GM18499 (cell line): ENCODE data around the gene RAB7B.

ENCODE experiments used
- ATAC-seq: cut with Tn5 transposase; IDR thresholded peaks from one replicate; pipeline ENCODE4 v1.9.1; 2021; ENCODE audit warnings: moderate number of reproducible peaks; ENCODE audit not compliant: insufficient read depth, unreplicated experiment

Gene RAB7B

GRCh38 chr1:205976708-205977401, 26.3 kb downstream of the RAB7B start:
- ATAC-seq = no peak

DNA sequence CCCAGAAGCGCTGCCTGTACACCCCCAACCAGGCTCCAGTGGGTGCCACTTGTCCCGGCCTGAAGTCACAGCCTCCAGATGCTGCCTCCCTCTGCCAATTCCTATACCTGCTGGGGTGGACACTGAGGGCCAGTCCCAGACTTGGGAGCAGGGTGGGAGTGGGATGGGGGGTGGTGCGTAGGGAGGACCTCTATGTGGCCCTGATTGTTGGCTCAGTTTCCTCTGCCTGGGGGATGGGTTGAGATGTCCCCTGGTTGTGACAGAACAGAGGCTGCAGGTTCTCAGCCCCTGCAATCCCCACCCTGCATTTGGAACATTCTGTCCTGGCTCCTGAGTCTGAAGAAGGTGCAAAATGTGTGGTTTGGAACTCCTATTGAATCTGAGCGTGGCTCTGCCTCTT, 27.2 kb downstream of the RAB7B start:
- ATAC-seq = no peak

DNA sequence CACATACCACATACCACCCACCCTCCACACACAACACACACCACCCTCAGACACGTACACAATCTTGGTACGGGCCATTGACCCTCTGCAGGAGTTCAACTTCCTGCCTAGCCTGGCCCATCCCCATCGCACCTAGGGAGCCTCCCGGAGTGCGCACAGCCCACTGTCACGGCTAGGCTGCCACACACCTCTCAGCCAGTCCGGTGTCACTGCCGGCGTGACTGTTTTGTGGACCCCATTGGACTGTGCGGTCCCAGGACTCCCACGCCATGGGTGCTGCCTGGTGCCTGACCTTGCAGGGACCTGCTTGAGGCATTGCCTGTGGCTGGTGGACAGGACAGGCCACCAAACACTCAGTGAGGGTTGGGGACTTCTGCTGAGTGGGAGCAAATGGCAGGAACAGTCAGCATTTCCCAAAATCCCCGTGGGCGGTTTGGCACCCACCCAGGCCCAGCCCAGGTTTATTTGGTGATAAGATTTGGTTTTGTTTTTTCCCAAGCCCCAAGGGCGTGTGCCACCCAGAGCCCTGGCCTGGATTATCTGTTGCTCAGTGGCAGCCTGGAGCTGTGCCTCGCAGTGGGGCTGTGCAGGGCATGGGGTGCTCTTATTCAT, 27.7 kb downstream of the RAB7B start:
- ATAC-seq = no peak

DNA sequence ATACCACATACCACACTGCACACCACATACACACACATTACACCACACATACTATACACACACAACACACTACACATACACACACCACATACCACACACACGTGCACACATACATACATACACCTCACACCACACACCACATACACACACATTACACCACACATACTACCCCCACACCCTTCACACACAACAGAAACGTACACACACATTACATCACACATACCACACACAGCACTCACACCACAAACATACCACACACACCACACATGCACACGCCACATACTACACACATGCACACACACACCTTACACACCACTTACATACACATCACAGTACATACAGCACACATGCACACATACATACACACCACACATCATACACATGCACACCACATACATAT, 28.5 kb downstream of the RAB7B start:
- no peak for ATAC-seq

DNA sequence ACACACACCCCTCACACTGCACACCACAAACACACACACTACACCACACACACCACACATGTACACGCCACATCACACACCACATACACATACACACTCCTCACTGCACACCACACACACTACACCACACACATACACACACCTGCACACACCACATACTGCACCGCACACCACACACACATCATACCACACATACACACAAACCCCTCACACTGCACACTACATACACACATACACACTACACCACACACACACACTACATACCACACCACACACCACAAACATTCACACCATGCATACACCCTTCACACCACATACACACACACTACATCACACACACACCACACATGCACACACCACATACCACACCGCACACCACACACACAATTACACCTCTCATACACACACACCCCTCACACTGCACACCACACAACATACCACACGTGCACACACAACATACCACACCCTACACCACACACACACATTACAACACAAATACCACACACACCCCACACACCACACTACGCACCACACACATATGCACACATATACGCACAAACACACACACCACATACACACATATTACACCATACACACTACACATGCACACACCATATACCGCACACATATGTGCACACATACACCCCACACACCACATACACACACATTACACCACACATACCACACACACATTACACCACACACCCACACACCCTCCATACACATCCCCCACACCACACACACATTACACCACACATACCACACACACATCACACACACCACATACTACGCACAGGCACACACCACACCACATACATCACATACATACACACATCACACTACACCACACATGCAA, 29.6 kb downstream of the RAB7B start:
- ATAC-seq = no peak

- ATAC-seq = no peak
These were observed 30.6 kb downstream of the RAB7B start for GRCh38 chr1:205972491-205973168.

GRCh38 chr1:205972081-205972480, 31.1 kb downstream of the RAB7B start:
- ATAC-seq = no peak

- ATAC-seq = no peak
These were observed 32.1 kb downstream of the RAB7B start for GRCh38 chr1:205971082-205971481.

DNA sequence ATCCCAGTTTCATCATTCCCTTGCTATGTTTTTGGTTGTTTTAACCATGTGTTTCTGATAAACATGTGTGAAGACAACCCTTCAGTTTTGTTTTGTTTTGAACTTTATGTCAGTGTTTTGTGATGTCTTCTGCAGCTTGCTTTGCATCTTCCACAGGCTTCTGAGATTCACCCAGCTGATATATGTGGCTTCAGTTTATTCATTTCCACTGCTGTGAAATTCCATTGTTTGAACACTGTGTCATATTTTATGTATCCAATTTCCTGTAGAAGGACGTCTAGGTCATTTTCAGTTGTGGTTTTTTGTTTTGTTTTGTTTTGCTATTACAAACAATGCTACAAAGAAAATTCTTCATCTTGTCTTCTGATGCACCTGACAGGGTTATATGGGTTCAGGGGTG, 32.7 kb downstream of the RAB7B start:
- ATAC-seq = no peak

GRCh38 chr1:205969229-205969628, 34.0 kb downstream of the RAB7B start:
- no peak for ATAC-seq

DNA sequence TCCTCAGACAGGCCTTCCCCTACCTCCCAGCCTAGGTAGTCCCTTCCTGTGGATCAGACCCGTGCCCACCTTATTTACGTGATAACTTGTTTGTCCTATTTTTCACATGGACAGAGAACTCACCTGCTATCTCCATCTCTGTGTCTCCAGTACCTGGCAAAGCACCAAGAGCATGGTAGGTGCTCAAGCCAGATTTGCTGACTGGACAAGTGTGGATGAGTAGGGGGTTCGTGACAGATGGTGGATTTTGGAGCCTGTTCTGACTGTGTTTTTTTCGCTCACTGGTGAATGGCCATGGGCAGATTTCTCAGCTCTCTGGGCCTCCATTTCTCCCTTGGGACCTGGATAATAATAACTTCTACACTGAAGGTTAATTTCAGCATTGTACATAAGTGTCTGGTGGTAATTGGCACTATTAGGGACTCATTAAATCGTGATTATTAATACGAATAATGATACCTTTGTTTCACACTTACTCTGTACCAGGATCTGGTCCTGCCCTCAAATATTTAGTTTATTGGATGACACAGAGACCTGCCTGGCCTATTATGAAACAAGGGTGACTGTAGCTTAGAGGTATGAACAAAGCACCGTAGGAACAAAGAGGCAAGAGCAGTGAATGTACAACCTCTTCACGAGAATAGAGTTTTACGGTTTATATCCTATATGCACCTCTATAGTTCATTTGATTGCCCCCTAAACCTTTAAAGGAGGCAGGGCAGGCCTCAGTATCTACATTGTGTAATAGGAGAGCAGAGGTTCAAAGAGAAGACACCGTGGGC, 35.5 kb downstream of the RAB7B start:
- ATAC-seq = no peak

DNA sequence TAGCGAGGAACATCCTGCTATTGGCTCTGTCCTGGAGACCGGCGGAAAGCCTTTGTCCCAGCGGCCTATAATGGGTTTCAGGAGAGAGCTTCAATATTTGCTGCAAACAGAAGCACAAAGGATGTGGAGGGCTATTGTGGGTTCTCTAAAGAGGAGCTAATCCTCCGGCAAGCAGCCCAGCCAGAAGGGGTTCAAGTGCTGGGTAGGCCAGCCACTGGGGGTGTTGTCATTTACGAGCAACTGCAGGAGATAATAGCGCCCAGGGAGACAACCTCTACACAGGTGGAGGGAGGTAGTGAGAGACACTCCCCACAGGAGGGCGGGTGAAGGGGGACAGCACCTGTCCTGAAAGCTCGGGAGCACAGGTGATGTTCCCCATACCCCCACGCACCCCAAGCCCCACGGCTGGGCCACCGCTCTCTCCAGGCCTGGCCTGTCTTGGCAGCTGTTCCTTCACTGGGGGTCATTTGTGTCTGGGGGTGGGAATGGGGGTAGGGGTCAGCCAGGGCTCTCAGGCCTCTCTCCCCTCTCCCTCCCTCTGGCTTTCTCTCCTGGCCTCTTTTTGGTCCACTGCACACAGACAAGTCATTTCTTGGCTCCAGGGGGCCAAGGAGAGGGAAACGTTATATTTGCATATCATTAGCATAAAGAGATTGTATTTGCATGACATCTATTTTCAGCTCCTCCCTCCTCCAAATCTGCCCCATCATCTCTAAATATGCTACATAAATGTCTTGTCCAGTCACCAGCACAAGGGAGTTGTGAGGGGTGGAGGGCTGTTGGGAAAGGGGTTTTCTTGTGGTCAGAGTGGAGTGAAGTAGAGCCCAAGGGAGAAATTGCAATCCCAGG, 37.9 kb downstream of the RAB7B start:
- no peak for ATAC-seq

DNA sequence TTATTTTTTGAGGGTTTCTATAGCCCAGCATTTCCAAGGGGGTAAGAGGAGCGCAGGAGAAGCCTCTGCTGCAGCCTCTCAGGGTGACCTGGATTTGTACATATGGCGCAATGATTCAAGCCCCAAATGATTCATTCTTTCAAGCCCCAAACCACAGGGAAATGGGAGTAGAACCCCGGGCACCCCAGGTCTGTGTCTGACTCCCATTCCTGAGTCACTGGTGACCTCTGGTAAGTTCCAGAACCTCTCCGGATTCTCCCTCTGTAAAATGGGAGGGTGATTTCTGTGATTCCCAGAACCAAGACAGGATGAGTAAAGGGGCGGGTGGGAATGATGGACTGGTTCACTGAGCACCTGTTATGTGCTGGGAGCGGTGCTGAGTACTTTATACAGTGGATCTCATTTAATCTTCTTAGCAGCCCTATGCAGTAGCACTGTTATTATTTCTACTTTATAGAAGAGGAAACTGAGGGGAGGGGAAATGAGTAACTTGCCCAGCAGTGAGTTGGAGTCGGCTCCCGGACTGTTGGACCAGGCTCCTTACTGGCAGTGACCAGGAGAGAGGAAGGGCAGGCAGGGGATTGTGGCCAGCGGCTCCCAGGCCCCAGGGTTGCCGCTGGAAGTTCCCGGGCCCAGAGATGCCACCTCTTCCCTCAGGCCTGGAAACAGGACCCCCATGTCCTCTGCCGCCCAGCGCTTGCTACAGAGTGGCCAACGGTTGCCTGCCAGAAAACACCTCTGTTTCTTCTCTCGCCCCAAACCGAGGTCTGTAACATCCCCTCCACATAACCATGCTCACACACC, 39.6 kb downstream of the RAB7B start:
- ATAC-seq = no peak

- no peak for ATAC-seq
These were observed 40.4 kb downstream of the RAB7B start for GRCh38 chr1:205962821-205963221.

- no peak for ATAC-seq
These were observed 41.0 kb downstream of the RAB7B start for GRCh38 chr1:205961991-205962820.

DNA sequence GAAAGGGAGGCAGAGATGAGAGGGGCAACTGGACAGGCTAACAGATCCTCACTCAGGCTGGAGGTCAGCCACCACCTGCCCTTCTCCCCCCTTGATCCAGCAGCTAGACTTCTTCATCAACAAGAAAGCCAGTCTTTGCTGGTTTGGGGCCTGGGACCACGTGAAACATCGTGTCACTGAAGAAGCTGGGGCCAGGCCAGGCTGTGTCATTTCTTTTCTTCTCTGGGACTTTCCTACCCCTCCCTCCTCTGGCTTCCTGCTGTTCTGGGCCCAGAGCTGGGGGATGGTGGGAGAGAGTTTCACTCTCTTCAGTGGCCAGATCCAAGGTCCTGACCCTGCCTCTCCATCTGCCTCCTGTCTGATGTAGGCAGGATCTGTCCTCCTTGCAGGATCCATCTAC, 41.8 kb downstream of the RAB7B start:
- no peak for ATAC-seq

DNA sequence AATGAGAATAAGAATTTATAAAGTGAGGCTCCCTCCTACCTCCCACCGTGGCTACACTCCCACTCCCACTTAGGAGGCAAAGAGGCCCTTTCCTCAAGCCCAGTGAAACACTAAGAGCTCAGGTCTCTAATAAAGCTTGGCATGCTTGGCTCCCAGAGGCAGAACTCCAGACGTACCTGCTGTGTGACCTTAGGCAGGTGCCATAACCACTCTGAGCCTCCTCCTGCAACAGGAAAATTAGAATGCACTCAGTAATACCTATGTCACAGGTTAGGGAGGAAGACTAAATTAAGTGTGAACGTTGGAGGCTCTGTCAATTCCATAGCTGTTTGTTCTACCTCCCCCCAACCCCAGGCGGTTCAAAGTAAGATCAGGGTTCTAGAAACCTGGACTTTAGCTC, 43.4 kb downstream of the RAB7B start:
- ATAC-seq = no peak

- no peak for ATAC-seq
These were observed 47.7 kb downstream of the RAB7B start for GRCh38 chr1:205955499-205955898.
